Measurements from ENCODE around the gene CD7. TPM values are rescaled to one million over a fixed set of nuclear protein-coding genes. Genes with fewer than 3 reads are reported as not detected.

The CD7 gene
- total and polyA plus RNA-seq, 9 of the 15 experiments (the other 6 are each of a cell fraction or from before 2014, with no cell fraction given) = 0.21 to 0.35 TPM; not detected in 7

DNA sequence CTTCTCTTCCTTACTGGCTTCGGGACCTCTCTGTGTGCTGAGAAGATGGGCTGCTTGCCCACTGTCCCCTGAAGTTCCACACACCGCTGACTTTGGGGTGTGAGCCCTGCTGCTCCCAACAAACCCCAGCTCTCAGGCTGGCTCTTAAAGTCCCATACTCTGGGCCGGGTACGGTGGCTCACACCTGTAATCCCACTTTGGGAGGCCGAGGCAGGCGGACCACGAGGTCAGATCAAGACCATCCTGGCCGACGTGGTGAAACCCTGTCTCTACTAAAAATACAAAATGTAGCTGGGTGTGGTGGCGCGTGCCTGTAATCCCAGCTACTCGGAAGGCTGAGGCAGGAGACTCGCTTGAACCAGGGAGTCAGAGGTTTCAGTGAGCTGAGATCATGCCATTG is 17.2 kb downstream of the CD7 start (continued):
- no peak for TF ChIP-seq ESRRB (CRISPR knock-in tag; IDR thresholded peaks at IDR 0.05; ENCODE audit: borderline replicate concordance)
- TF ChIP-seq CHD2 (IDR thresholded peaks at IDR 0.05; ENCODE audit: low read depth, low read length) = no peak
- TF ChIP-seq, protein P1, sequence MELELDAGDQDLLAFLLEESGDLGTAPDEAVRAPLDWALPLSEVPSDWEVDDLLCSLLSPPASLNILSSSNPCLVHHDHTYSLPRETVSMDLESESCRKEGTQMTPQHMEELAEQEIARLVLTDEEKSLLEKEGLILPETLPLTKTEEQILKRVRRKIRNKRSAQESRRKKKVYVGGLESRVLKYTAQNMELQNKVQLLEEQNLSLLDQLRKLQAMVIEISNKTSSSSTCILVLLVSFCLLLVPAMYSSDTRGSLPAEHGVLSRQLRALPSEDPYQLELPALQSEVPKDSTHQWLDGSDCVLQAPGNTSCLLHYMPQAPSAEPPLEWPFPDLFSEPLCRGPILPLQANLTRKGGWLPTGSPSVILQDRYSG (tag; conservative IDR thresholded peaks at IDR 0.05; ENCODE audit: low read depth) = no peak
- no peak for TF ChIP-seq TFE3 (CRISPR knock-in tag; IDR thresholded peaks at IDR 0.05)

DNA sequence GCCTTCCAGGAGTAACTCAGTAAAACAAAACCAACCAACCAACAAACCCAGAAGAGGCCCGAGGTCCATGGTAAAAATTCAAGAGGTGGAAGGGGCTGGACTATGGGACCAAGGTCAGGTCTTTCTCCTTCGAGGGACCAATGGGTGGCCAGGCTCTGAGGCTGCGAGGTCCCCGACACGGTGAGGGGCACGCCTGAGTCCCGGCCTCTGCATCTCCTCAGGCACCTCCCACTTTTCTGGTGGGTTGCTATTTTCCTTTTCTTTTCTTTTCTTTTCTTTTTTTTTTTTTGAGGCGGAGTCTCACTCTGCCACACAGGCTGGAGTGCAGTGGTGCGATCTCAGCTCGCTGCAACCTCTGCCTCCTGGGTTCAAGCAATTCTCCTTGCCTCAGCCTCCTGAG is 18.0 kb downstream of the CD7 start:
- ATAC-seq (no peak), DNase-seq (ENCODE audit: extremely low read depth in 1 of 4, low spot score in 3 of 4) (no peak), FAIRE-seq (no peak)
- ChIA-PET CTCF (ENCODE audit: low intra/inter-chr PET ratio) (no interaction called here), POLR2A (interaction anchor here (0.6 to 1.8 kb wide), 5 partner anchors 8 to 115 kb away, joined by 3 to 6 read pairs (median 4); no protein-coding TSS in a partner anchor)
- Histone ChIP-seq H2AFZ (ENCODE audit: low read depth, low read length) (peak overlapping the region; percentile 48), H3K4me2 (ENCODE audit: insufficient read depth, low read length) (no peak overlapping the region), H4K20me1 (replicated peaks; ENCODE audit: control insufficient read depth, insufficient read depth, low read length) (no peaks in the 10 kb centered on the region), H3K36me3 (ENCODE audit: control insufficient read depth, insufficient read depth, low read length) (no peaks in the 10 kb centered on the region), H3K9me1 (ENCODE audit: control insufficient read depth, insufficient read depth, low read length) (no peaks in the 10 kb centered on the region), H3K27ac (ENCODE audit: extremely low read depth, low read depth, low read length) (no peak overlapping the region), H3K4me1 (replicated peaks in 1 of 2; ENCODE audit: control insufficient read depth in 2 of 2, insufficient read depth in 2 of 2, low read length in 2 of 2) (peaks cover 67 to 86% of the 10 kb centered on the region in 2 experiments), H3K27me3 (ENCODE audit: control insufficient read depth in 2 of 2, insufficient read depth in 2 of 2, low read length in 2 of 2) (no peaks in the 10 kb centered on the region), H3K79me2 (ENCODE audit: control insufficient read depth, insufficient read depth, low read length) (peaks cover 4% of the 10 kb centered on the region; the same call in 2 of the 3 replicates), H3K9ac (ENCODE audit: insufficient read depth in 1 of 2, low read depth in 2 of 2, low read length in 2 of 2) (peak overlapping the region in 1 of 2 experiments; percentile 80; a peak in 1 of 4 replicates), H3K9me3 (replicated peaks; ENCODE audit: control insufficient read depth, insufficient read depth, low read depth, low read length) (no peaks in the 10 kb centered on the region), H3K4me3 (no peak overlapping the region)
- BruUV-seq (replicated peaks) = no TSS peak
- TF ChIP-seq ZFX (CRISPR knock-in tag; IDR thresholded peaks at IDR 0.05) (0 out of 2 replicates have a peak, but pooled peaks have one; percentile 8), ZNF507 (tag; conservative IDR thresholded peaks at IDR 0.05) (no peak)
- in situ Hi-C loops (cut with MboI) (no loop called here), intact Hi-C loops (cut with micrococcal nuclease) (no loop called here)
- WGBS (ENCODE audit: insufficient coverage, low coverage, missing lambda C conversion rate) = 53% methylated on average over 7 of the region's 10 CpGs

Data from K562 (cell line).